NCI-H526 treated with DMSO at 0.1 percent for 48 hours (cell line): ENCODE measurements around the gene CD2.

Experiments
- DNase-seq: peaks from one replicate; lab custom pipeline; 2025; lab: John Stamatoyannopoulos, UW

The CD2 gene

GRCh38 chr1:116754198-116754977 is at the start of gene CD2:
Gene CD2, plus strand, starts transcription at chr1:116754430. Its CDS starts 63 bp downstream, at chr1:116754493.
- no peak for DNase-seq

GRCh38 chr1:116706123-116706522 is 48.1 kb upstream of the CD2 start:
- no peak for DNase-seq

- DNase-seq, result no peak
Measured at GRCh38 chr1:116706841-116707240, 47.4 kb upstream of the CD2 start.

GRCh38 chr1:116708255-116708900 is 45.9 kb upstream of the CD2 start:
- no peak for DNase-seq

GRCh38 chr1:116709666-116710167 is 44.5 kb upstream of the CD2 start:
- no peak for DNase-seq

- no peak for DNase-seq
Measured at GRCh38 chr1:116710420-116711262, 43.6 kb upstream of the CD2 start.

- DNase-seq, result no peak
Measured at GRCh38 chr1:116711263-116711840, 42.9 kb upstream of the CD2 start.

GRCh38 chr1:116712510-116712909 is 41.7 kb upstream of the CD2 start:
- DNase-seq, result no peak

- no peak for DNase-seq
Measured at GRCh38 chr1:116713474-116713873, 40.8 kb upstream of the CD2 start.

GRCh38 chr1:116716391-116716790 is 37.8 kb upstream of the CD2 start:
- peak; percentile 60 for DNase-seq

GRCh38 chr1:116717318-116717717 is 36.9 kb upstream of the CD2 start:
- no peak for DNase-seq

GRCh38 chr1:116720364-116721038 is 33.7 kb upstream of the CD2 start:
- DNase-seq, result no peak

- no peak for DNase-seq
Measured at GRCh38 chr1:116721039-116721405, 33.2 kb upstream of the CD2 start.

- DNase-seq, result no peak
Measured at GRCh38 chr1:116721451-116722007, 32.7 kb upstream of the CD2 start.

- no peak for DNase-seq
Measured at GRCh38 chr1:116722016-116722838, 32.0 kb upstream of the CD2 start.

GRCh38 chr1:116724765-116725375 is 29.4 kb upstream of the CD2 start:
- DNase-seq, result peak; percentile 49

- no peak for DNase-seq
Measured at GRCh38 chr1:116725798-116726197, 28.4 kb upstream of the CD2 start.

GRCh38 chr1:116726872-116727820 is 27.1 kb upstream of the CD2 start:
- no peak for DNase-seq

GRCh38 chr1:116731439-116731838 is 22.8 kb upstream of the CD2 start:
- DNase-seq, result no peak
